IPS-20b (cell line): ENCODE results near the gene RAMACL.

Experiments used
- H3K27ac ChIP-seq: one replicate; pipeline ENCODE4 v1.5.1; 2013; ENCODE audit warnings: low read length
- H3K27me3 ChIP-seq: 2 replicates; pipeline ENCODE4 v1.6.1; 2013; ENCODE audit warnings: mild to moderate bottlenecking, low read length, inconsistent platforms; ENCODE audit not compliant: insufficient read depth
- H3K36me3 ChIP-seq: 2 replicates; pipeline ENCODE4 v1.6.1; 2013; ENCODE audit warnings: low read depth, mild to moderate bottlenecking, inconsistent platforms, low read length, moderate library complexity; ENCODE audit not compliant: insufficient read depth
- H3K4me1 ChIP-seq: 2 replicates; pipeline ENCODE4 v1.6.1; 2013; ENCODE audit warnings: mild to moderate bottlenecking, control low read depth, inconsistent platforms, low read length, moderate library complexity; ENCODE audit not compliant: insufficient read depth
- H3K4me3 ChIP-seq: 2 replicates; pipeline ENCODE4 v1.5.1; 2013; ENCODE audit warnings: mild to moderate bottlenecking, low read length, inconsistent platforms
- H3K9ac ChIP-seq: 2 replicates; pipeline ENCODE4 v1.6.1; 2013; ENCODE audit warnings: low read depth, mild to moderate bottlenecking, inconsistent platforms, low read length, moderate library complexity
- H3K9me3 ChIP-seq: 2 replicates; pipeline ENCODE4 v1.6.1; 2013; ENCODE audit warnings: mild to moderate bottlenecking, low read depth, low read length, inconsistent platforms; ENCODE audit not compliant: insufficient read depth

Gene RAMACL

DNA sequence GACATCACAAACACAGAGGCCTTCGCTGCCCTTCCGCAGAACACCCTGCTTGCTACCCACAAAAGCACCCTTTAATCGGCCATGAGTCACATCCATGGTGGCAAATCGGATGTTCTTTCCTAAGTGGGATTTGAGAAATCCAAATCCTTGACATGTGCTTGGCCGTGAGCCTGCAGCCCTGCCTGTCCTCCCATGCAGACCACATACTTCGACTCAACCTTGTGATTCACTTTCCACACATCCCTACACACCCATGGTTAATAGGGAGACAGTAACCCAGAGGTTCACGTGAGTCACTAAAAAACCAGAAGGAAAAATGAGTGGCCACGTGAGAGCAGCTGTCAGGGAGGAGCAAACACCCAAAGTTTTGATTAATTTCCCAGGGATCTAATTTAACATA, 19.4 kb downstream of the RAMACL start:
- H3K9me3 ChIP-seq: no peaks in the 10 kb centered on the region
- no peak overlapping the region for H3K27ac ChIP-seq
- H3K36me3 ChIP-seq: no peaks in the 10 kb centered on the region
- no peaks in the 10 kb centered on the region for H3K27me3 ChIP-seq
- no peak overlapping the region for H3K9ac ChIP-seq
- H3K4me3 ChIP-seq: no peak overlapping the region
- H3K4me1 ChIP-seq: peaks cover 9% of the 10 kb centered on the region; the same call in 1 of the 2 replicates

GRCh38 chr6:166566026-166567011, 20.2 kb downstream of the RAMACL start:
- no peaks in the 10 kb centered on the region for H3K36me3 ChIP-seq
- no peak overlapping the region for H3K4me3 ChIP-seq
- H3K9ac ChIP-seq: no peak overlapping the region
- H3K27me3 ChIP-seq: no peaks in the 10 kb centered on the region
- H3K27ac ChIP-seq: no peak overlapping the region
- H3K9me3 ChIP-seq: no peaks in the 10 kb centered on the region
- peaks cover 8% of the 10 kb centered on the region; the same call in 1 of the 2 replicates for H3K4me1 ChIP-seq

GRCh38 chr6:166565084-166565967, 21.2 kb downstream of the RAMACL start:
- Histone ChIP-seq H3K27me3 (no peaks in the 10 kb centered on the region), H3K27ac (no peak overlapping the region), H3K9ac (no peak overlapping the region), H3K4me3 (no peak overlapping the region), H3K9me3 (no peaks in the 10 kb centered on the region), H3K4me1 (peaks cover 4% of the 10 kb centered on the region; the same call in 1 of the 2 replicates), H3K36me3 (no peaks in the 10 kb centered on the region)

- H3K4me1 ChIP-seq: peaks cover 4% of the 10 kb centered on the region; the same call in 1 of the 2 replicates
- no peak overlapping the region for H3K27ac ChIP-seq
- H3K9ac ChIP-seq: no peak overlapping the region
- no peaks in the 10 kb centered on the region for H3K9me3 ChIP-seq
- H3K36me3 ChIP-seq: no peaks in the 10 kb centered on the region
- H3K27me3 ChIP-seq: no peaks in the 10 kb centered on the region
- H3K4me3 ChIP-seq: no peak overlapping the region
Measured at GRCh38 chr6:166563805-166564204, 22.7 kb downstream of the RAMACL start.

DNA sequence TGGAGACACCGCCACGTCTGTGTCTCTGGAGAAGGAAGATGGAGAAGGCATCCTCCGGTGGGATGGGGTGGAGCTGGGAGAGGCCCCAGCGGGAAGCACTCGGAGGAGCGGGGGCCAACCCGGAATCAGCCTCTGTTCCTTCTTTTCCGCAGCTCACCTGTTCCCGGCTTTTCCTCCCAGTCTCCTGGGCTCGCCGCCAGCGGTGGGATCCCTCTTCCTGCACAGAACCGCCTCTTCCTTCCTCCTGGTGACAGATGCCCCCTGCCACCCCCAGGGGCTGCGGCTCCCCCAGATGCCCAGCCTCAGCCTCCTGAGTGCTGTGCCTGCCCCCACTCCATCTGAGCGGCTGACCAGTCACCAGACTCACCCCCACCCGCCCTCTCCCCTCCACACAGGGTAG, 23.3 kb downstream of the RAMACL start:
- no peaks in the 10 kb centered on the region for H3K27me3 ChIP-seq
- H3K36me3 ChIP-seq: no peaks in the 10 kb centered on the region
- no peak overlapping the region for H3K4me3 ChIP-seq
- H3K9me3 ChIP-seq: no peaks in the 10 kb centered on the region
- peaks cover 4% of the 10 kb centered on the region; the same call in 1 of the 2 replicates for H3K4me1 ChIP-seq
- no peak overlapping the region for H3K9ac ChIP-seq
- no peak overlapping the region for H3K27ac ChIP-seq

GRCh38 chr6:166562726-166563125, 23.8 kb downstream of the RAMACL start:
- H3K4me3 ChIP-seq: no peak overlapping the region
- H3K27me3 ChIP-seq: no peaks in the 10 kb centered on the region
- H3K9me3 ChIP-seq: no peaks in the 10 kb centered on the region
- H3K36me3 ChIP-seq: no peaks in the 10 kb centered on the region
- H3K4me1 ChIP-seq: peaks cover 4% of the 10 kb centered on the region; the same call in 1 of the 2 replicates
- no peak overlapping the region for H3K27ac ChIP-seq
- no peak overlapping the region for H3K9ac ChIP-seq

- Histone ChIP-seq H3K36me3 (no peaks in the 10 kb centered on the region), H3K4me3 (no peak overlapping the region), H3K27ac (no peak overlapping the region), H3K9me3 (no peaks in the 10 kb centered on the region), H3K27me3 (no peaks in the 10 kb centered on the region), H3K9ac (no peak overlapping the region), H3K4me1 (peaks cover 4% of the 10 kb centered on the region; the same call in 1 of the 2 replicates)
Measured at GRCh38 chr6:166561771-166562359, 24.6 kb downstream of the RAMACL start.

GRCh38 chr6:166560222-166560621, 26.3 kb downstream of the RAMACL start:
- Histone ChIP-seq H3K27me3 (no peaks in the 10 kb centered on the region), H3K9ac (no peak overlapping the region), H3K9me3 (no peaks in the 10 kb centered on the region), H3K4me3 (no peak overlapping the region), H3K36me3 (no peaks in the 10 kb centered on the region), H3K4me1 (peaks cover 4% of the 10 kb centered on the region; the same call in 1 of the 2 replicates), H3K27ac (no peak overlapping the region)

- no peak overlapping the region for H3K27ac ChIP-seq
- no peaks in the 10 kb centered on the region for H3K36me3 ChIP-seq
Measured at GRCh38 chr6:166559662-166560061, 26.8 kb downstream of the RAMACL start.

GRCh38 chr6:166559211-166559610, 27.3 kb downstream of the RAMACL start:
- H3K27me3 ChIP-seq: no peaks in the 10 kb centered on the region
- no peaks in the 10 kb centered on the region for H3K36me3 ChIP-seq
- no peak overlapping the region for H3K27ac ChIP-seq
- no peak overlapping the region for H3K4me3 ChIP-seq
- H3K9ac ChIP-seq: no peak overlapping the region
- H3K9me3 ChIP-seq: no peaks in the 10 kb centered on the region
- H3K4me1 ChIP-seq: peaks cover 7% of the 10 kb centered on the region; the same call in 1 of the 2 replicates

More at GRCh38 chr6:166559662-166560061, 26.8 kb downstream of the RAMACL start:
- Histone ChIP-seq H3K4me1 (peaks cover 6% of the 10 kb centered on the region; the same call in 1 of the 2 replicates), H3K9me3 (no peaks in the 10 kb centered on the region), H3K9ac (no peak overlapping the region), H3K27me3 (no peaks in the 10 kb centered on the region), H3K4me3 (no peak overlapping the region; the same call in 1 of the 2 replicates)
